ENCODE measurements around the gene CCDC187.

DNA sequence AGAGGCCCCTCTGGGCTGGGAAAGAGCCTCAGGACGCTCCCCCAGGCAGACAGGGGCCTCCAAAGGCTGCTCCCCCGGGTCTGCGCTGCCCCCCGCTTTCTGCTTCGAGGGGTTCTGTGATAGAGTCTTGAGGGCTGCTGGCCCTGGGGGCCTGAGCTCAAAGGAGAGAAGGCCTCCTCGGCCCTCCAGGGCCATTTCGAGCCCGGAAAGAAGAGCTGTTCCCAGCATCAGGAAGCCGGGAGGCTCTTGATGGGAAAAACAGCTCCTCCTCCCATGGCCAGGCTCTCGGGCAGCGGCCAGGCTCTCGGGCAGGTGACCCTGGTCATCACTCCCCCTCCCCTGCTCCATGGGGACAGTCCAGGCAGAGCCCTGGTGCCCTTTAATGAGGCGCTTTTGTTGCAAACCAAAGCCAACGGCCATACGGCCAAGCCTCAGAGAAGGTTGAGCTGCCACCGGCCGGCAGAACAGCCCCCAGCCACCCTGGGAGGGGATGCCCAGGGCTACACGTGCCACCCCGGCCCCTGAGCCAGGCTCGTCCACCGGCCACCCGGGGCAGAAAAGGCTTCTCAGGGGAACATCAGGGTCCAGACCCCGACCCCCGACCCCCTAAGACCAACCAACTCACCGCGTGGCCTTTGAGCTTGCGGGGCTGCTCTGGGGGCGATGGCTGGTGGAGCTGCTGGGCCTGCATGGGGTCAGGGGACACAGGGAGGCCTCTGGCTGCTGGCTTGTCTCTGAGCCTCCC is 42.0 kb downstream of the CCDC187 start:
- TF ChIP-seq, protein P1, sequence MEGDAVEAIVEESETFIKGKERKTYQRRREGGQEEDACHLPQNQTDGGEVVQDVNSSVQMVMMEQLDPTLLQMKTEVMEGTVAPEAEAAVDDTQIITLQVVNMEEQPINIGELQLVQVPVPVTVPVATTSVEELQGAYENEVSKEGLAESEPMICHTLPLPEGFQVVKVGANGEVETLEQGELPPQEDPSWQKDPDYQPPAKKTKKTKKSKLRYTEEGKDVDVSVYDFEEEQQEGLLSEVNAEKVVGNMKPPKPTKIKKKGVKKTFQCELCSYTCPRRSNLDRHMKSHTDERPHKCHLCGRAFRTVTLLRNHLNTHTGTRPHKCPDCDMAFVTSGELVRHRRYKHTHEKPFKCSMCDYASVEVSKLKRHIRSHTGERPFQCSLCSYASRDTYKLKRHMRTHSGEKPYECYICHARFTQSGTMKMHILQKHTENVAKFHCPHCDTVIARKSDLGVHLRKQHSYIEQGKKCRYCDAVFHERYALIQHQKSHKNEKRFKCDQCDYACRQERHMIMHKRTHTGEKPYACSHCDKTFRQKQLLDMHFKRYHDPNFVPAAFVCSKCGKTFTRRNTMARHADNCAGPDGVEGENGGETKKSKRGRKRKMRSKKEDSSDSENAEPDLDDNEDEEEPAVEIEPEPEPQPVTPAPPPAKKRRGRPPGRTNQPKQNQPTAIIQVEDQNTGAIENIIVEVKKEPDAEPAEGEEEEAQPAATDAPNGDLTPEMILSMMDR (IDR thresholded peaks at IDR 0.05; ENCODE audit: poor library complexity, severe bottlenecking): no peak
- TF ChIP-seq SMC3 (conservative IDR thresholded peaks at IDR 0.05; ENCODE audit: poor library complexity) (no peak), POLR2AphosphoS5 (IDR thresholded peaks at IDR 0.05) (no peak), EZH2 (IDR thresholded peaks at IDR 0.05; ENCODE audit: borderline replicate concordance, insufficient read depth, low read length, poor library complexity, severe bottlenecking) (no peak), TAF1 (IDR thresholded peaks at IDR 0.05; ENCODE audit: low read depth) (no peak), RAD21 (conservative IDR thresholded peaks at IDR 0.05) (no peak), EP300 (conservative IDR thresholded peaks at IDR 0.05; ENCODE audit: poor library complexity, severe bottlenecking) (no peak)
- TF ChIP-seq, protein P2, sequence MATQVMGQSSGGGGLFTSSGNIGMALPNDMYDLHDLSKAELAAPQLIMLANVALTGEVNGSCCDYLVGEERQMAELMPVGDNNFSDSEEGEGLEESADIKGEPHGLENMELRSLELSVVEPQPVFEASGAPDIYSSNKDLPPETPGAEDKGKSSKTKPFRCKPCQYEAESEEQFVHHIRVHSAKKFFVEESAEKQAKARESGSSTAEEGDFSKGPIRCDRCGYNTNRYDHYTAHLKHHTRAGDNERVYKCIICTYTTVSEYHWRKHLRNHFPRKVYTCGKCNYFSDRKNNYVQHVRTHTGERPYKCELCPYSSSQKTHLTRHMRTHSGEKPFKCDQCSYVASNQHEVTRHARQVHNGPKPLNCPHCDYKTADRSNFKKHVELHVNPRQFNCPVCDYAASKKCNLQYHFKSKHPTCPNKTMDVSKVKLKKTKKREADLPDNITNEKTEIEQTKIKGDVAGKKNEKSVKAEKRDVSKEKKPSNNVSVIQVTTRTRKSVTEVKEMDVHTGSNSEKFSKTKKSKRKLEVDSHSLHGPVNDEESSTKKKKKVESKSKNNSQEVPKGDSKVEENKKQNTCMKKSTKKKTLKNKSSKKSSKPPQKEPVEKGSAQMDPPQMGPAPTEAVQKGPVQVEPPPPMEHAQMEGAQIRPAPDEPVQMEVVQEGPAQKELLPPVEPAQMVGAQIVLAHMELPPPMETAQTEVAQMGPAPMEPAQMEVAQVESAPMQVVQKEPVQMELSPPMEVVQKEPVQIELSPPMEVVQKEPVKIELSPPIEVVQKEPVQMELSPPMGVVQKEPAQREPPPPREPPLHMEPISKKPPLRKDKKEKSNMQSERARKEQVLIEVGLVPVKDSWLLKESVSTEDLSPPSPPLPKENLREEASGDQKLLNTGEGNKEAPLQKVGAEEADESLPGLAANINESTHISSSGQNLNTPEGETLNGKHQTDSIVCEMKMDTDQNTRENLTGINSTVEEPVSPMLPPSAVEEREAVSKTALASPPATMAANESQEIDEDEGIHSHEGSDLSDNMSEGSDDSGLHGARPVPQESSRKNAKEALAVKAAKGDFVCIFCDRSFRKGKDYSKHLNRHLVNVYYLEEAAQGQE (IDR thresholded peaks at IDR 0.05; ENCODE audit: borderline replicate concordance): no peak

Measured in neural cell (in vitro differentiated cells).